H1 (cell line): Measurements from ENCODE around the gene PDGFRA. TPM values are rescaled to one million over a fixed set of nuclear protein-coding genes. Genes with fewer than 3 reads are reported as not detected.

Experiments used
- CTCF ChIA-PET: fragments of 300-600 bp; sonication (Branson Sonifier 250); formaldehyde crosslinking; loops from one replicate; lab custom pipeline; 2021; ENCODE audit not compliant: partially characterized antibody; lab: Charles Lee
- POLR2A ChIA-PET: fragments of 300-600 bp; sonication (Branson Sonifier 250); formaldehyde crosslinking; loops from one replicate; lab custom pipeline; 2021; ENCODE audit warnings: inconsistent platforms; ENCODE audit not compliant: partially characterized antibody; lab: Charles Lee
- DNase-seq, 2 experiments: peaks; one replicate each; pipeline versions ENCODE4 v3.0.0 to v3.0.0-alpha.2; 2010 to 2022; ENCODE audit warnings: low spot score in 2 of 2, low read depth in 1 of 2, mixed read lengths in 1 of 2
- FAIRE-seq: peaks from 2 replicates; lab custom pipeline; 2011; peaks lifted over from hg19 to GRCh38; lab: Jason Lieb, UNC
- H2AFZ ChIP-seq: 2 replicates; pipeline ENCODE4 v1.8.1; 2012; ENCODE audit warnings: low read length, inconsistent platforms
- H2AK5ac ChIP-seq: 2 replicates; pipeline ENCODE4 v1.6.1; 2013; ENCODE audit warnings: low read depth, low read length
- H2BK120ac ChIP-seq: replicated peaks from 2 replicates; pipeline ENCODE3; 2013; ENCODE audit warnings: low read depth, low read length, inconsistent platforms
- H2BK12ac ChIP-seq: 2 replicates; pipeline ENCODE4 v1.6.1; 2013; ENCODE audit warnings: low read depth, low read length
- H2BK15ac ChIP-seq: 2 replicates; pipeline ENCODE4 v1.6.1; 2013; ENCODE audit warnings: low read length
- H2BK20ac ChIP-seq: 2 replicates; pipeline ENCODE4 v1.6.1; 2013; ENCODE audit warnings: low read length
- H2BK5ac ChIP-seq: 2 replicates; pipeline ENCODE4 v1.6.1; 2013; ENCODE audit warnings: low read depth, low read length
- H3K14ac ChIP-seq: 2 replicates; pipeline ENCODE4 v1.6.1; 2013; ENCODE audit warnings: inconsistent platforms; ENCODE audit not compliant: insufficient read length
- H3K18ac ChIP-seq: 2 replicates; pipeline ENCODE4 v1.6.1; 2013; ENCODE audit warnings: low read length; ENCODE audit errors: extremely low read depth
- H3K23ac ChIP-seq: 2 replicates; pipeline ENCODE4 v1.6.1; 2013; ENCODE audit warnings: inconsistent platforms; ENCODE audit not compliant: insufficient read length
- H3K23me2 ChIP-seq: 2 replicates; pipeline ENCODE4 v1.6.1; 2013; ENCODE audit warnings: low read depth, low read length
- H3K27ac ChIP-seq: 2 replicates; pipeline ENCODE4 v1.6.1; 2011; ENCODE audit warnings: low read depth, low read length, inconsistent platforms
- H3K27me3 ChIP-seq, 4 experiments: replicated peaks in 1 of 4; 1 replicate in 1 of 4; 2 replicates in 3 of 4; pipeline versions ENCODE4 v1.6.1 to v1.8.1; 2011 to 2013; ENCODE audit warnings: low read length in 3 of 4, mild to moderate bottlenecking in 3 of 4, inconsistent platforms in 2 of 4, mixed read lengths in 2 of 4, moderate library complexity in 1 of 4; ENCODE audit not compliant: control insufficient read depth in 3 of 4, insufficient read depth in 3 of 4; ENCODE audit errors: extremely low read depth in 1 of 4
- H3K36me3 ChIP-seq, 4 experiments: 2 replicates each; pipeline versions ENCODE4 v1.6.1 to v1.8.1; 2011 to 2013; ENCODE audit warnings: mild to moderate bottlenecking in 4 of 4, low read length in 3 of 4, moderate library complexity in 2 of 4, control low read depth in 1 of 4, inconsistent platforms in 1 of 4; ENCODE audit not compliant: insufficient read depth in 4 of 4, control insufficient read depth in 2 of 4
- H3K4ac ChIP-seq: replicated peaks from 2 replicates; pipeline ENCODE3; 2013; ENCODE audit warnings: low read length, low read depth, mixed read lengths, inconsistent platforms; ENCODE audit not compliant: insufficient read length
- H3K4me1 ChIP-seq, 4 experiments: replicated peaks in 1 of 4; 1 replicate in 1 of 4; 2 replicates in 3 of 4; pipeline versions ENCODE4 v1.6.1 to v1.8.1; 2011 to 2013; ENCODE audit warnings: low read length in 3 of 4, inconsistent platforms in 2 of 4, mixed read lengths in 1 of 4; ENCODE audit not compliant: insufficient read depth in 4 of 4, control insufficient read depth in 3 of 4
- H3K4me2 ChIP-seq, 2 experiments: 2 replicates each; pipeline versions ENCODE4 v1.6.1 to v1.8.1; 2011 to 2013; ENCODE audit warnings: low read depth in 2 of 2, low read length in 2 of 2, control low read depth in 1 of 2, inconsistent platforms in 1 of 2, mild to moderate bottlenecking in 1 of 2; ENCODE audit not compliant: insufficient read depth in 1 of 2
- H3K4me3 ChIP-seq, 4 experiments: fragments of 200-600, 300-600 bp in 1 of 4; sonication (generic), shearing (Covaris generic), sonication (Bioruptor Twin) in 1 of 4; 2 replicates each; pipeline versions ENCODE4 v1.5.1 to v1.8.1; 2011 to 2016; ENCODE audit warnings: low read length in 4 of 4, low read depth in 3 of 4, control low read depth in 2 of 4, inconsistent platforms in 2 of 4, mild to moderate bottlenecking in 2 of 4, mixed read lengths in 1 of 4, moderate library complexity in 1 of 4; ENCODE audit not compliant: insufficient read depth in 2 of 4; ENCODE audit errors: extremely low read depth in 1 of 4
- H3K56ac ChIP-seq: replicated peaks from 2 replicates; pipeline ENCODE3; 2013; ENCODE audit warnings: low read depth, mild to moderate bottlenecking, mixed read lengths, low read length, inconsistent platforms; ENCODE audit not compliant: insufficient read length
- H3K79me1 ChIP-seq: 2 replicates; pipeline ENCODE4 v1.6.1; 2013; ENCODE audit warnings: low read depth, low read length, control low read depth
- H3K79me2 ChIP-seq, 2 experiments: 2 replicates each; pipeline versions ENCODE4 v1.6.1 to v1.8.1; 2012 to 2013; ENCODE audit warnings: low read length in 2 of 2, mild to moderate bottlenecking in 2 of 2, inconsistent platforms in 1 of 2; ENCODE audit not compliant: insufficient read depth in 2 of 2, control insufficient read depth in 1 of 2
- H3K9ac ChIP-seq, 4 experiments: replicated peaks in 1 of 4; 1 replicate in 1 of 4; 2 replicates in 3 of 4; pipeline versions ENCODE4 v1.6.1 to v1.8.1; 2011 to 2013; ENCODE audit warnings: low read depth in 3 of 4, low read length in 3 of 4, control low read depth in 2 of 4, mild to moderate bottlenecking in 2 of 4, moderate library complexity in 2 of 4, inconsistent platforms in 1 of 4; ENCODE audit errors: extremely low read depth in 1 of 4
- H3K9me3 ChIP-seq, 2 experiments: 2 replicates each; pipeline versions ENCODE4 v1.6.1 to v1.8.1; 2012 to 2013; ENCODE audit warnings: mild to moderate bottlenecking in 2 of 2, moderate library complexity in 2 of 2, control low read depth in 1 of 2, inconsistent platforms in 1 of 2, low read depth in 1 of 2, low read length in 1 of 2, mixed read lengths in 1 of 2; ENCODE audit not compliant: insufficient read depth in 2 of 2
- H4K20me1 ChIP-seq, 2 experiments: replicated peaks in 1 of 2; 2 replicates each; pipeline versions ENCODE3 to v1.8.1; 2011 to 2013; ENCODE audit warnings: inconsistent platforms in 2 of 2, low read length in 2 of 2, mild to moderate bottlenecking in 1 of 2; ENCODE audit not compliant: insufficient read depth in 2 of 2, control insufficient read depth in 1 of 2
- H4K5ac ChIP-seq: 2 replicates; pipeline ENCODE4 v1.6.1; 2013; ENCODE audit warnings: low read length, low read depth, mixed read lengths, inconsistent platforms; ENCODE audit not compliant: insufficient read length
- H4K8ac ChIP-seq: 2 replicates; pipeline ENCODE4 v1.8.0; 2013; ENCODE audit warnings: mild to moderate bottlenecking, moderate library complexity, low read length, inconsistent platforms; ENCODE audit not compliant: insufficient read depth; ENCODE audit errors: extremely low read depth
- H4K91ac ChIP-seq: replicated peaks from 2 replicates; pipeline ENCODE3; 2013; ENCODE audit warnings: low read length, mixed read lengths, inconsistent platforms; ENCODE audit not compliant: insufficient read length
- CTCF ChIP-seq, 3 experiments: IDR thresholded peaks; 1 replicate in 2 of 3; 2 replicates in 1 of 3; pipeline versions ENCODE4 v1.5.1 to v1.6.1; 2011; ENCODE audit warnings: low read length in 3 of 3, mild to moderate bottlenecking in 3 of 3, inconsistent platforms in 2 of 3, low read depth in 1 of 3, moderate library complexity in 1 of 3; ENCODE audit not compliant: insufficient read depth in 1 of 3; ENCODE audit errors: control extremely low read depth in 1 of 3
- EP300 ChIP-seq, 2 experiments: IDR thresholded peaks; 1 replicate in 1 of 2; 2 replicates in 1 of 2; pipeline ENCODE4 v1.6.1; 2011 to 2012; ENCODE audit warnings: low read depth in 2 of 2, low read length in 2 of 2, mild to moderate bottlenecking in 2 of 2, borderline replicate concordance in 1 of 2, inconsistent platforms in 1 of 2, moderate library complexity in 1 of 2
- PHF8 ChIP-seq: fragments of 200-600 bp; sonication (generic); conservative IDR thresholded peaks from 2 replicates; pipeline ENCODE4 v1.7.1; 2012; ENCODE audit warnings: low read depth, mild to moderate bottlenecking, inconsistent platforms, low read length, moderate library complexity
- SAP30 ChIP-seq: fragments of 300-600 bp; sonication (generic); IDR thresholded peaks from 2 replicates; pipeline ENCODE4 v1.7.1; 2012; ENCODE audit warnings: low read length, moderate library complexity, mild to moderate bottlenecking, inconsistent platforms; ENCODE audit not compliant: insufficient read depth, insufficient replicate concordance
- SIRT6 ChIP-seq: IDR thresholded peaks from one replicate; pipeline ENCODE4 v1.7.1; 2012; ENCODE audit warnings: low read length, inconsistent platforms
- ZNF274 ChIP-seq: IDR thresholded peaks from 2 replicates; pipeline ENCODE4 v1.7.0; 2012; ENCODE audit warnings: low read length, borderline replicate concordance; ENCODE audit errors: extremely low read depth
- WGBS, 2 experiments: shearing (Covaris generic) in 1 of 2; methylation state at CpG; one replicate each; pipeline versions ENCODE4 v1.1.6 to v1.1.7; 2013 to 2015; ENCODE audit warnings: low lambda C conversion rate in 2 of 2, mixed read lengths in 2 of 2, inconsistent platforms in 1 of 2, low coverage in 1 of 2, missing lambda C conversion rate in 1 of 2; ENCODE audit not compliant: insufficient replicate concordance in 2 of 2, insufficient coverage in 1 of 2, insufficient read length in 1 of 2; ENCODE audit errors: extremely low coverage in 1 of 2, missing lambda C conversion rate in 1 of 2; 5-methylcytosine and 5-hydroxymethylcytosine counted together
- polyA plus RNA-seq, 7 experiments: library from polyadenylated mRNA; depleted of rRNA in 3 of 7; stranded (reverse) in 5 of 7; unstranded in 2 of 7; fragments of >200 nt in 5 of 7; fragments of 200-250 nt in 2 of 7; gene quantifications; 1 replicate in 5 of 7; 2 replicates in 1 of 7; 4 replicates in 1 of 7; pipeline versions ENCODE4 v1.2.1 to v1.2.3, GENCODE V29; 2011 to 2013; ENCODE audit warnings: missing spikeins in 2 of 7, mixed read lengths in 2 of 7
- total RNA-seq: library from RNA; stranded (reverse); fragmentation: NEBNext Ultra II Directional; extraction: Animal tissue kit (Norgen Biotek cat#: 25700); gene quantifications from 2 replicates; pipeline ENCODE4 v1.2.1, GENCODE V29; 2021

PDGFRA gene
- total and polyA plus RNA-seq, 2 of the 8 experiments (the other 6 are each of a cell fraction or from before 2014, with no cell fraction given): 1.4 to 3.4 TPM

- CTCF ChIA-PET: no interaction called here
- Histone ChIP-seq H3K36me3 (no peaks in the 10 kb centered on the region), H4K8ac (no peak overlapping the region), H2AFZ (no peak overlapping the region), H3K18ac (no peak overlapping the region), H4K20me1 (no peaks in the 10 kb centered on the region), H3K9ac (no peak overlapping the region), H2BK15ac (no peak overlapping the region), H3K27me3 (no peaks in the 10 kb centered on the region), H3K23me2 (no peaks in the 10 kb centered on the region), H3K4ac (no peak overlapping the region), H3K79me2 (no peaks in the 10 kb centered on the region), H3K9me3 (peaks cover 0 to 11% of the 10 kb centered on the region in 2 experiments; a peak in 3 of 4 replicates), H2BK120ac (no peak overlapping the region), H3K14ac (no peak overlapping the region), H3K56ac (no peak overlapping the region), H2AK5ac (no peak overlapping the region), H4K91ac (no peak overlapping the region), H2BK12ac (no peak overlapping the region), H4K5ac (no peak overlapping the region), H2BK20ac (no peak overlapping the region), H3K23ac (no peak overlapping the region), H3K4me3 (no peak overlapping the region), H3K27ac (no peak overlapping the region), H2BK5ac (no peak overlapping the region), H3K4me2 (no peak overlapping the region), H3K4me1 (no peaks in the 10 kb centered on the region), H3K79me1 (no peaks in the 10 kb centered on the region)
- 73% methylated on average over 3 of the region's 3 CpGs; no CpG with 5 or more reads in 1 of the 2 experiments for WGBS, 2 experiments
- POLR2A ChIA-PET: no interaction called here
- DNase-seq (no peak), FAIRE-seq (no peak)
- TF ChIP-seq CTCF (IDR thresholded peaks at IDR 0.05; ENCODE audit: control extremely low read depth in 1 of 3, insufficient read depth in 1 of 3, low read depth in 1 of 3, low read length in 3 of 3): no peak
- TF ChIP-seq ZNF274: no peak
- no peak for TF ChIP-seq SAP30
- no peak for TF ChIP-seq PHF8
- no peak for TF ChIP-seq EP300 (IDR thresholded peaks at IDR 0.05; ENCODE audit: borderline replicate concordance in 1 of 2, low read depth in 2 of 2, low read length in 2 of 2)
- no peak for TF ChIP-seq SIRT6
These were observed 101.8 kb downstream of the PDGFRA start for GRCh38 chr4:54330896-54331295.
